ENCODE measurements around the gene POSTN. TPM values are rescaled to one million over a fixed set of nuclear protein-coding genes. Genes with fewer than 3 reads are reported as not detected.
A peak's percentile ranks its signal among the peaks of the same experiment; 100 is the strongest.

POSTN gene
- total RNA-seq, 1 experiment from 2014 or later = 10.5 TPM

DNA sequence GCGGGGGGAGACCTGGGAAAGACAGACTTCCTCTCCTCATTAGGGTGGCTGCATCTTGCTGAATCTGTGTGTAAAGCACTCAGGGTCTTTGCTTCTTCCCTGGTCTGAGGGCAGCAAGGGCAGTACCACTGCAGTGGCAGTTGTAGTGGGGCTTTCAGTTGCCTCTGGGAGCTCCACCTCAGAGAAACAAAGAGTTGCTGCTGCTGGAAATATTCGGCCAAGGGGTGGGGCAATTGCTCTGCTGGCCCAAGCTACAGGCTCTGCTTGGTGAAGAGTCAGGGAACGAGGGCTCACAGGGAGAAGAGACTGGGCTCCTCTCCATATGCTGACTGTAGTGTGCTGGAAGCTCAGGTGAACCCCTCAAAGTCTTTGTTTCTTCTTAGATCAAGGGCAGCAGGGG is 52.5 kb downstream of the POSTN start:
- Histone ChIP-seq H3K4me3 (no peak overlapping the region), H3K9me3 (no peaks in the 10 kb centered on the region; the same call in 1 of the 2 replicates), H3K27me3 (no peaks in the 10 kb centered on the region), H3K36me3 (no peaks in the 10 kb centered on the region)
- no peak for DNase-seq

- no peak for DNase-seq
- H3K27me3 ChIP-seq = no peaks in the 10 kb centered on the region
- H3K9me3 ChIP-seq = no peaks in the 10 kb centered on the region
- no peak overlapping the region for H3K4me3 ChIP-seq
- H3K36me3 ChIP-seq = no peaks in the 10 kb centered on the region
Measured at GRCh38 chr13:37544995-37545394, 53.6 kb downstream of the POSTN start.

- Histone ChIP-seq H3K4me3 (no peak overlapping the region), H3K27me3 (no peaks in the 10 kb centered on the region), H3K9me3 (no peaks in the 10 kb centered on the region), H3K36me3 (no peaks in the 10 kb centered on the region)
- peak; percentile 30 for DNase-seq
Measured at GRCh38 chr13:37539976-37540605, 58.5 kb downstream of the POSTN start.

DNA sequence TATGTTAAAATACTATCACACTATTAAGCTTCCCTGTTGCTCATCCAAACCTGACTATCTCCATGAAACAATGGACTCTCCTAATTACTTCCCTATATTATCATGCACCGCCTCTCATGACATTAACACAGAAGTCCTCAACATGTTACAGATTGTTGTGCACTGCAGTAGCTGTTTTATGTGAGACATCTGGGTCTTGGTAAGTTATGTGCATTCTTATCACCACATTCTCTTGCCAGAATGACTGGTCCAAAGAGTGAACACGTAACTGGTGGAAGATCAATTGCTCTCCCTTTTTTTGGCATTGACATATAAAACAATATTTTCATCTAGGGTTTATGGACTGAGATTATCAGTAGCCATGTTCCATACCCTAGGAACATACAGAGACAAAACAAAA is 59.4 kb downstream of the POSTN start:
- H3K4me3 ChIP-seq = no peak overlapping the region
- no peak for DNase-seq
- no peaks in the 10 kb centered on the region for H3K9me3 ChIP-seq
- H3K27me3 ChIP-seq = no peaks in the 10 kb centered on the region
- no peaks in the 10 kb centered on the region for H3K36me3 ChIP-seq

DNA sequence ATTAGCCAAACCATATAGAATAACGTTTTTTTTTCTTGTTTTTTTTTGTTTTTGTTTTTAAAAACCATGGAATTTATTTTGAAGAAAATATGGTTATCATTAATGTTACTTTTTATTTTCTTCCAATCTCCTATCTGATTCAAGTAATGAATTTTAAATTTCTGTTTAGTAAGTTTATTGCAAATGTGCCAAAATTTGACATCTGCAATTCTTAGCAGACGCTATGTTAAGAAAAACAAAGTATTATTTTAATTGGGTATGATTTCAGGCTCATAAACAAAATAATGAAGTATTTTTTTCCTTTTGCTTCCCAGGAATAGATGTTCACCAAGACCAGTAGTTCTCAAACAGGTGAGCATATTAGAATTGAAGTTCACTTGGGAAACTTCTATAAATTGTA is 63.1 kb downstream of the POSTN start:
- H3K36me3 ChIP-seq = no peaks in the 10 kb centered on the region; the same call in 1 of the 2 replicates
- peaks cover 13% of the 10 kb centered on the region for H3K9me3 ChIP-seq
- no peak overlapping the region for H3K4me3 ChIP-seq
- H3K27me3 ChIP-seq = no peaks in the 10 kb centered on the region
- no peak for DNase-seq

- peaks cover 13% of the 10 kb centered on the region for H3K9me3 ChIP-seq
- no peaks in the 10 kb centered on the region; the same call in 1 of the 2 replicates for H3K36me3 ChIP-seq
- DNase-seq = no peak
- no peaks in the 10 kb centered on the region for H3K27me3 ChIP-seq
- H3K4me3 ChIP-seq = no peak overlapping the region
Measured at GRCh38 chr13:37534676-37535075, 63.9 kb downstream of the POSTN start.

GRCh38 chr13:37534181-37534580 is 64.4 kb downstream of the POSTN start:
- DNase-seq = peak; percentile 50
- Histone ChIP-seq H3K4me3 (no peak overlapping the region), H3K9me3 (peaks cover 13% of the 10 kb centered on the region), H3K36me3 (no peaks in the 10 kb centered on the region; the same call in 1 of the 2 replicates), H3K27me3 (no peaks in the 10 kb centered on the region)

GRCh38 chr13:37531049-37531448 is 67.5 kb downstream of the POSTN start:
- H3K27me3 ChIP-seq = no peaks in the 10 kb centered on the region
- peaks cover 13% of the 10 kb centered on the region for H3K9me3 ChIP-seq
- H3K4me3 ChIP-seq = no peak overlapping the region
- no peaks in the 10 kb centered on the region; the same call in 1 of the 2 replicates for H3K36me3 ChIP-seq
- DNase-seq = no peak

- Histone ChIP-seq H3K4me3 (no peak overlapping the region), H3K9me3 (peaks cover 13% of the 10 kb centered on the region), H3K27me3 (no peaks in the 10 kb centered on the region), H3K36me3 (no peaks in the 10 kb centered on the region; the same call in 1 of the 2 replicates)
- DNase-seq = no peak
Measured at GRCh38 chr13:37529751-37530385, 68.7 kb downstream of the POSTN start.

DNA sequence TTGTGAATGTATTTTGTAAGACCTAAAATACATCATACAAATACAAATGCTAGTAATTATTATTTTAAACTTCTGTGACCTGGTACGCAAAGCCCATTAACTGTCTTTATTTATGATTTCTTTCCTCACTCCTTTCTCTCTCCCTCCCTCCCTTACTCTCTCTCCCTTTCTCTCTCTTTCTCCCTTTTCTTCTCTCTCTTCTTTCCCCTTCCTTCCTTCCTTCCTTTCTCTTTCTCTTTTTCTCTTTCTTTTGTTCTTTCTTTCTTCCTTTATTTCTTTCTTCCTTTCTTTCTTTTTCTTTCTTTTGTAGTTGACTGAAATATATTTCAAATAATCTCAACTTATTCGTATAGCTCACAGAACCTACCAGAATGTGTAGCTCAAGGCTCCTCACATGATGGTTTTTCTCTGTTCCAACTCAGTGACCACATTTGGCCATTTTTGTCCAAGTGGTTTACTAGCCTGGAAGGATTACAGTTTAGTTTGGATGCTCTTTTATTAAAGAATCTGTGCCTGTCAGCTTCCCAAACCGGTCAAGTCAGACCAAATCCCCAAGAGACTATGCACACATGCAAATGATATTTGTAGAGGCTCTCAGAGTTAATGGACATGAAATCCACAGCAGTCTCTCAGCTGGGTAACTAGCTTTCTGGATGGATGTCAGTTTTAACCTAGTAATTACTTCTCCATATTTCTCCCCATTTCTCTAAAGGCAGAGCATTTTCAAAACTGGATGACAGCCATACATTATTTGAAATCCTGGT is 71.7 kb downstream of the POSTN start:
- Histone ChIP-seq H3K9me3 (peaks cover 6% of the 10 kb centered on the region), H3K4me3 (no peak overlapping the region), H3K27me3 (no peaks in the 10 kb centered on the region), H3K36me3 (no peaks in the 10 kb centered on the region)
- peak; percentile 3 for DNase-seq

GRCh38 chr13:37515226-37515625 is 83.3 kb downstream of the POSTN start:
- no peak for DNase-seq
- Histone ChIP-seq H3K9me3 (no peaks in the 10 kb centered on the region), H3K27me3 (no peaks in the 10 kb centered on the region), H3K36me3 (no peaks in the 10 kb centered on the region), H3K4me3 (no peak overlapping the region)

All from MG63 (cell line).